Measurements from ENCODE around the gene ZNF212.
A peak's percentile ranks its signal among the peaks of the same experiment; 100 is the strongest.

GRCh38 chr7:149216402-149216801 is 23.0 kb upstream of the ZNF212 start:
- TF ChIP-seq HDAC6 (IDR thresholded peaks at IDR 0.05; ENCODE audit: low read depth, low read length) (no peak), ZNF518B (CRISPR knock-in tag; IDR thresholded peaks at IDR 0.05) (no peak), ZBTB43 (CRISPR knock-in tag; IDR thresholded peaks at IDR 0.05) (no peak), ZSCAN29 (IDR thresholded peaks at IDR 0.05) (no peak), EP300 (IDR thresholded peaks at IDR 0.05; ENCODE audit: low read length) (no peak), YY1 (IDR thresholded peaks at IDR 0.05; ENCODE audit: borderline replicate concordance in 1 of 3, control insufficient read depth in 1 of 3, extremely low read depth in 1 of 3, insufficient read depth in 3 of 3, insufficient read length in 1 of 3, insufficient replicate concordance in 2 of 3, low read depth in 1 of 3, low read length in 2 of 3) (no peak), CSDE1 (IDR thresholded peaks at IDR 0.05) (no peak), POLR2AphosphoS5 (IDR thresholded peaks at IDR 0.05; ENCODE audit: control insufficient read depth, insufficient read depth, low read depth, low read length) (no peak), ZNF140 (CRISPR knock-in tag; IDR thresholded peaks at IDR 0.05) (no peak), NFYB (IDR thresholded peaks at IDR 0.05; ENCODE audit: extremely low read depth, insufficient read length) (no peak), NR2C2 (CRISPR knock-in tag; IDR thresholded peaks at IDR 0.05) (no peak), NR2C2 (tag; IDR thresholded peaks at IDR 0.05) (0 out of 2 replicates have a peak, but pooled peaks have one; percentile 20)
- TF ChIP-seq, protein P1, sequence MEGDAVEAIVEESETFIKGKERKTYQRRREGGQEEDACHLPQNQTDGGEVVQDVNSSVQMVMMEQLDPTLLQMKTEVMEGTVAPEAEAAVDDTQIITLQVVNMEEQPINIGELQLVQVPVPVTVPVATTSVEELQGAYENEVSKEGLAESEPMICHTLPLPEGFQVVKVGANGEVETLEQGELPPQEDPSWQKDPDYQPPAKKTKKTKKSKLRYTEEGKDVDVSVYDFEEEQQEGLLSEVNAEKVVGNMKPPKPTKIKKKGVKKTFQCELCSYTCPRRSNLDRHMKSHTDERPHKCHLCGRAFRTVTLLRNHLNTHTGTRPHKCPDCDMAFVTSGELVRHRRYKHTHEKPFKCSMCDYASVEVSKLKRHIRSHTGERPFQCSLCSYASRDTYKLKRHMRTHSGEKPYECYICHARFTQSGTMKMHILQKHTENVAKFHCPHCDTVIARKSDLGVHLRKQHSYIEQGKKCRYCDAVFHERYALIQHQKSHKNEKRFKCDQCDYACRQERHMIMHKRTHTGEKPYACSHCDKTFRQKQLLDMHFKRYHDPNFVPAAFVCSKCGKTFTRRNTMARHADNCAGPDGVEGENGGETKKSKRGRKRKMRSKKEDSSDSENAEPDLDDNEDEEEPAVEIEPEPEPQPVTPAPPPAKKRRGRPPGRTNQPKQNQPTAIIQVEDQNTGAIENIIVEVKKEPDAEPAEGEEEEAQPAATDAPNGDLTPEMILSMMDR (IDR thresholded peaks at IDR 0.05 in 2 of 3, conservative IDR thresholded peaks at IDR 0.05 in 1 of 3; ENCODE audit: insufficient read depth in 2 of 3, low read depth in 1 of 3, low read length in 3 of 3): no peak
- TF ChIP-seq, protein P2, sequence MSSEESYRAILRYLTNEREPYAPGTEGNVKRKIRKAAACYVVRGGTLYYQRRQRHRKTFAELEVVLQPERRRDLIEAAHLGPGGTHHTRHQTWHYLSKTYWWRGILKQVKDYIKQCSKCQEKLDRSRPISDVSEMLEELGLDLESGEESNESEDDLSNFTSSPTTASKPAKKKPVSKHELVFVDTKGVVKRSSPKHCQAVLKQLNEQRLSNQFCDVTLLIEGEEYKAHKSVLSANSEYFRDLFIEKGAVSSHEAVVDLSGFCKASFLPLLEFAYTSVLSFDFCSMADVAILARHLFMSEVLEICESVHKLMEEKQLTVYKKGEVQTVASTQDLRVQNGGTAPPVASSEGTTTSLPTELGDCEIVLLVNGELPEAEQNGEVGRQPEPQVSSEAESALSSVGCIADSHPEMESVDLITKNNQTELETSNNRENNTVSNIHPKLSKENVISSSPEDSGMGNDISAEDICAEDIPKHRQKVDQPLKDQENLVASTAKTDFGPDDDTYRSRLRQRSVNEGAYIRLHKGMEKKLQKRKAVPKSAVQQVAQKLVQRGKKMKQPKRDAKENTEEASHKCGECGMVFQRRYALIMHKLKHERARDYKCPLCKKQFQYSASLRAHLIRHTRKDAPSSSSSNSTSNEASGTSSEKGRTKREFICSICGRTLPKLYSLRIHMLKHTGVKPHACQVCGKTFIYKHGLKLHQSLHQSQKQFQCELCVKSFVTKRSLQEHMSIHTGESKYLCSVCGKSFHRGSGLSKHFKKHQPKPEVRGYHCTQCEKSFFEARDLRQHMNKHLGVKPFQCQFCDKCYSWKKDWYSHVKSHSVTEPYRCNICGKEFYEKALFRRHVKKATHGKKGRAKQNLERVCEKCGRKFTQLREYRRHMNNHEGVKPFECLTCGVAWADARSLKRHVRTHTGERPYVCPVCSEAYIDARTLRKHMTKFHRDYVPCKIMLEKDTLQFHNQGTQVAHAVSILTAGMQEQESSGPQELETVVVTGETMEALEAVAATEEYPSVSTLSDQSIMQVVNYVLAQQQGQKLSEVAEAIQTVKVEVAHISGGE (CRISPR knock-in tag; IDR thresholded peaks at IDR 0.05): no peak
- TF ChIP-seq, protein P3, sequence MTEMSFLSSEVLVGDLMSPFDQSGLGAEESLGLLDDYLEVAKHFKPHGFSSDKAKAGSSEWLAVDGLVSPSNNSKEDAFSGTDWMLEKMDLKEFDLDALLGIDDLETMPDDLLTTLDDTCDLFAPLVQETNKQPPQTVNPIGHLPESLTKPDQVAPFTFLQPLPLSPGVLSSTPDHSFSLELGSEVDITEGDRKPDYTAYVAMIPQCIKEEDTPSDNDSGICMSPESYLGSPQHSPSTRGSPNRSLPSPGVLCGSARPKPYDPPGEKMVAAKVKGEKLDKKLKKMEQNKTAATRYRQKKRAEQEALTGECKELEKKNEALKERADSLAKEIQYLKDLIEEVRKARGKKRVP (CRISPR knock-in tag; IDR thresholded peaks at IDR 0.05): no peak

All from K562 (cell line).